ENCODE measurements around the gene GMPR2. TPM values are rescaled to one million over a fixed set of nuclear protein-coding genes. Genes with fewer than 3 reads are reported as not detected.

GMPR2 gene
- total RNA-seq, 2 experiments from 2014 or later, result 67.2 to 68.4 TPM

DNA sequence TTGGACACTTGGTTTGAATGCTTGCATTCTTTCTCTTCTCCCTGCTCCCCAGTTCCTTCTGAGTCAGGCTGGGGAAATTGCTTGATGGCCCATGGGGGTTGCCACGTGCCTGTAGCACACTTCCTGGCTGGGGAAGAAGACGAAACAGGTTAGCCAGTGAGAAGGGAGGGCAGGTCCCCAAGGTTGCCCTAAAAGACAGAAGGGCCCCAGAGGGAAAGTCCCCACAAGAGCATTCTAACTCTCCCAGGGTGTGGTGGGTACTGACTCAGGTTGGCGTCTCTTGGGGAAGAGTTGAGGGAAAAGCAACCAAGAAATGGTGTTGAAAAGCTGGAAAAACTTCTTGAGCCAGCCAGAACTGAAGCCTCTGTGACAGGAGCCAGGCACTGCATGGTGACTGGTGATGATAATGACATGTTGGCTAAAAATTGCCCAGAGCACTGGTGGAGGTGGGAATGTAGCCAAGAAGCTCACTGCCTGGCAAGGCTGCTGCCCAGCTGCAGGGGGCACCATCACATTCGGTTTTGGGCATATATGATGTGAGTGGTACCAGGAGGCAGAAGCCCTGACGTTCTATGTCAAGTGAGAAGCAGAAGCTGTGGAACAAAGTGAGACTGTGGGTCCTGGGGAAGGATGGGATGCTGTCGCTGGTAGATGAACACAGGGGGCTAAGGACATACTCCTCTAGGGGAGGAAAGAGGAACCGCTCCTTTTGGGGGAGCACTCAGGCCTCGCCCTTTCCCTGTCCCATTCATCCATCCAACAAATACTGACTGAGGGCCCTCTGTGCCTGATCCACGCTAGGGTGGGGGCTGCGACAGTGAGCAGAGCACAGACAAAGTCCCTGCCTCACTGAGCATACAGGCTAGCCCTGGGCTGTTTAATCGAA, 46.8 kb downstream of the GMPR2 start:
- H3K36me3 Mint-ChIP-seq (ENCODE audit: low read depth), result peaks cover 2% of the 10 kb centered on the region
- CTCF ChIA-PET, result interaction anchor here (1.4 to 8.4 kb wide), 12 partner anchors 9 to 66 kb away, joined by 3 to 57 read pairs (median 13); partner anchors contain the start of genes CHMP4A, CIDEB, DHRS1 and LTB4R
- DNase-seq, result peak; percentile 44

DNA sequence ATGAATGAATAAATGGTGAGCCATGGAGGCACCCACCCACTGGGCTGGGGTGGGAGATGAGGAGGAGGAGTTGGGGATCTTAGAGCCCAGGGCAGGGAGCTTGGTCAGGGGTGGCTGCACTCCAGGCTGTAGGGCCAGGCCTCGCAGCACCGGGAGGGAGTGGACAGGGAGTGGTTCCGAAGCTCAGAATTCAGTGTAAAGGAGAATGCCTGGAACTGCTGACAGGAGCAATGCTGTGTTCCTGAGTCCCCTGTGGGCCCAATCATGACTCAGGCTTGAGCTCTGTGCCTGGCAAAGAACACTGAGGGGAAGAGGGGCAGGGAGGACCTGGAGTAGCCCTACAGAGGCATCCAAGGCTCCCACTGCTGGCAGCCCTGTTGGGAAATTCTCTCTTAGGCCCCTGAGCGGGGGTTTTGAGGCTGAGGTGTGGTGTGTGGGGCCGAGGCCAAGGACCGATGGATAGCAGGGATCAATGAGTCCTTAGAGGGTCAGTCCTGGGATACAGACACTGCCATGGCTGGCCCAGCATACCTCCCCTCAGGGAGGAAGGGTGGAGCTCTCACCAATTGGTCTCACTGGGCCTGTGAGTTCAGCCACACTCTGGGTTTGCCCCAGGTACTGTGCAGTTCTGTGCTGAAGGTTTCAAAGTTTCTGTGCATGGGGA, 48.2 kb downstream of the GMPR2 start:
- Mint-ChIP-seq H3K4me3 (no peak overlapping the region), H3K36me3 (ENCODE audit: low read depth) (peaks cover 2% of the 10 kb centered on the region), H3K4me1 (ENCODE audit: low read depth) (peaks cover 29% of the 10 kb centered on the region), H3K27ac (peak overlapping the region; percentile 2), H3K9me3 (ENCODE audit: insufficient read depth) (no peaks in the 10 kb centered on the region), H3K27me3 (ENCODE audit: low read depth) (no peaks in the 10 kb centered on the region)
- CTCF ChIA-PET, result interaction anchor here (1.1 to 8.4 kb wide), 9 partner anchors 9 to 151 kb away, joined by 4 to 57 read pairs (median 18); partner anchors contain the start of genes CHMP4A, CIDEB, LTB4R and LTB4R2
- ATAC-seq (no peak), DNase-seq (no peak)
- POLR2A ChIA-PET, result interaction anchor here (1.7 to 1.8 kb wide), 3 partner anchors 9 to 10 kb away, joined by 4 to 9 read pairs (median 5); partner anchors contain the start of gene RABGGTA

More for the DNA sequence above, 46.8 kb downstream of the GMPR2 start:
- Mint-ChIP-seq H3K9me3 (ENCODE audit: insufficient read depth) (no peaks in the 10 kb centered on the region), H3K4me1 (ENCODE audit: low read depth) (peaks cover 30% of the 10 kb centered on the region), H3K4me3 (no peak overlapping the region), H3K27ac (peak overlapping the region; percentile 73), H3K27me3 (ENCODE audit: low read depth) (no peaks in the 10 kb centered on the region)
- peak; percentile 69 for ATAC-seq
- POLR2A ChIA-PET, result interaction anchor here (1.0 to 1.8 kb wide), 3 partner anchors 8 to 20 kb away, joined by 4 to 9 read pairs (median 5); partner anchors contain the start of genes DHRS1, NOP9 and RABGGTA

DNA sequence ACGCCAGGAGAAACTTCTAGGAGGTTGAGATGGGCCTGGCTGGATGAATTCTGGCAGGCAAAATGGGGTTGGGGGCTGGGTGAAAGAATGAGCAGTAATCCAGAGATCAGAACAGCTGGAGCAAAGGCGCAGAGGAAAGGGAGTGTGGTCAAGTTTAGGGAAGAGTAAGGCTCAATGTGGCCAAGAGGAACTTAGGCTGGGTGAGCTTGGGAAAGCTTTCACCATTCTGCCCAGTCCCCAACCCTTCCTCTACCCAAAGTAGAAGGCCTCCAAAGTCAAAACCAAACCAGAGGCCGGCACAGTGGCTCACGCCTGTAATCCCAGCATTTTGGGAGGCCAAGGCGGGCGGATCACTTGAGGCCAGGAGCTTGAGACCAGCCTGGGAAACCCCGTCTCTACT, 48.9 kb downstream of the GMPR2 start:
- no peaks in the 10 kb centered on the region for H3K27me3 Mint-ChIP-seq (ENCODE audit: low read depth)
- no peaks in the 10 kb centered on the region for H3K9me3 Mint-ChIP-seq (ENCODE audit: insufficient read depth)
- no peak for ATAC-seq
- H3K4me3 Mint-ChIP-seq, result no peak overlapping the region
- ChIA-PET POLR2A (interaction anchor here (1.2 to 1.7 kb wide), 2 partner anchors 8 to 14 kb away, joined by 3 to 4 read pairs; no protein-coding TSS in a partner anchor), CTCF (interaction anchor here (1.1 to 8.4 kb wide), 6 partner anchors 8 to 52 kb away, joined by 3 to 57 read pairs (median 24); partner anchors contain the start of genes CIDEB, LTB4R, LTB4R2 and RABGGTA)
- no peak for DNase-seq
- H3K27ac Mint-ChIP-seq, result no peak overlapping the region
- H3K4me1 Mint-ChIP-seq (ENCODE audit: low read depth), result peaks cover 29% of the 10 kb centered on the region
- H3K36me3 Mint-ChIP-seq (ENCODE audit: low read depth), result peaks cover 2% of the 10 kb centered on the region

DNA sequence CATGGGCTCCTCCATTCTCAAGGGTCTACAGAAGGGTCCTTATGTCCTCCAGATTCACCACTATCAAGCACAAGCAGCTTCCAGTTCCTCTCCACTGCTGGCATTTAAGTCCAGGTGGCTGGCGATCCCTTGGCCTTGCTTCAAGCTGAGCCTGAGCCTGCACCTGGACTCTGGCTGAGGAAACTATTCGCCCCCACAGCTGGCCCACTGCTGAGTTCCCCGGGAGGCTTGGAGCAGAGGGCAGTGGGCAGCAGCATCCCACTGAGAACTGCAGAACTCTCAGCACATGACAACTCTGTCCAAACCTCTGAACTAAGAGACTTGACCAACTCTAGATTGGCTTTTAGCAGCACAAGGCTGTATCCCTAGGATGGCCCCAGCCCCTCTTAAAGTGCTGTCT, 50.0 kb downstream of the GMPR2 start:
- Mint-ChIP-seq H3K27me3 (ENCODE audit: low read depth) (no peaks in the 10 kb centered on the region), H3K36me3 (ENCODE audit: low read depth) (peaks cover under 1% of the 10 kb centered on the region), H3K9me3 (ENCODE audit: insufficient read depth) (no peaks in the 10 kb centered on the region), H3K4me3 (no peak overlapping the region), H3K27ac (no peak overlapping the region), H3K4me1 (ENCODE audit: low read depth) (peaks cover 25% of the 10 kb centered on the region)
- CTCF ChIA-PET, result interaction anchor here (1.1 to 8.4 kb wide), 6 partner anchors 12 to 51 kb away, joined by 3 to 57 read pairs (median 22); partner anchors contain the start of genes CIDEB, LTB4R, LTB4R2 and RABGGTA
- ATAC-seq (no peak), DNase-seq (no peak)
- POLR2A ChIA-PET, result interaction anchor here (1.0 to 1.7 kb wide), 4 partner anchors 7 to 36 kb away, joined by 3 to 4 read pairs (median 3); no protein-coding TSS in a partner anchor

DNA sequence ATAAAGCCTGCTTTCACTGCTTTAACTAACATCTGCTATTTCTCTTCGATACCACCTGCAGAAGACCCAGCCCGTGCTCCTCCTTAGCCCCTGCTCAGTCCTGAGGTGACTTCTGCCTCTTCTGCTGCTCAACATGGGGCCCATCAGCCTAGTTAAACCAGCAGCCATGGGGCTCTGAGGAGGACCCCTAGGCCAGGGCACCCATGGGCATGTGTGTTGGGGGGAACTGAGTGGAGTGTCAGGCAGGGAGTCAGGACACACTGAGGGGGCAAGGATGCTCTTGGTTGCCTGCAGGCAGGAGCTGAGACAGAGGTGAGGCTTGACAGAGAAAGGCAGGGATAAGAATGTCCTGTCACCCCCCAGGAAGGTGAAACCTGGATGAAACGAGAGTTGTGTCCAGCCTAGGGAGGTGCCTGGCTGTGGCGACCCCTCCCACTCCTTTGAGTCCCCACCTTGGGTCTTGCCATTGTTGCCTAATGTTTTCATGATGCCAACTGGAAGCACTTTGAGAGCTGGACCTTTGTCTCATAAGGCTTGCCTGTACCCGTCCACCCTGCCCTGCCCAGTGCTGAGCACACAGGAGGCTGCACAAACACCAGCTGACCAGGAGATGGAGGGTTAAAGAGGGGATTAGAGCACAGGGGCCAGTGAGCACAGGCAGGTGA, 51.2 kb downstream of the GMPR2 start:
- Mint-ChIP-seq H3K4me3 (no peak overlapping the region), H3K9me3 (ENCODE audit: insufficient read depth) (no peaks in the 10 kb centered on the region), H3K4me1 (ENCODE audit: low read depth) (peaks cover 18% of the 10 kb centered on the region), H3K36me3 (ENCODE audit: low read depth) (peaks cover 4% of the 10 kb centered on the region), H3K27me3 (ENCODE audit: low read depth) (no peaks in the 10 kb centered on the region), H3K27ac (no peak overlapping the region)
- ChIA-PET CTCF (interaction anchor here (1.9 to 8.4 kb wide), 4 partner anchors 13 to 41 kb away, joined by 9 to 55 read pairs (median 22); partner anchors contain the start of genes RABGGTA and TINF2), POLR2A (interaction anchor here (0.7 to 1.0 kb wide), 3 partner anchors 13 to 113 kb away, joined by 3 read pairs; no protein-coding TSS in a partner anchor)
- no peak for DNase-seq
- no peak for ATAC-seq

DNA sequence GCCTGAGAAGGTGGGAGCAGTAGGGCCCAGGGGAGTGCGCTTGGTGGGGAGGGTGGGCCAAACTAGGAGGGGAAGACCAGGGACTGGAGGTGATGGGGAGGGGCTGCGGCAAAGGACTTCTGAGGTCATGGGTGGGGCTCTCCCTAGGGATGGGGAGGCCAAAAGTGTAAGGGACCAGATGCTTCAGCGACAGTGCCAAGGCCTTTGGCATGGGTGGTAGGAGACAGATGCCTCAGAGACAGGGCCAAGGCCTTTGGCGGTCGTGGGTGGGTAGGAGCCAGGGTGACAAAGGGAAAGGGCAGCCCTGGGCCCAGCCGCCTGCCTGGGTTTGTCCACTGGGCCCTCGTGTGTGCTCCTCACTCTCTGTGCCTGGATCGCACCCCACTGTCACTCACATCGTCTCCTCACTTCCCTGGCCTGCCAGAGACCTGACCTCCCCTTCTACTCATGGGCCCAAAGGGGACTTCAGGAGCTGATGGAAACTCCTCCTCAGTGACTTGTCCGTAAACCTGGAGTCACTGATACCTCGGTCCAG, 51.8 kb downstream of the GMPR2 start:
- H3K9me3 Mint-ChIP-seq (ENCODE audit: insufficient read depth), result no peaks in the 10 kb centered on the region
- POLR2A ChIA-PET, result no interaction called here
- H3K27me3 Mint-ChIP-seq (ENCODE audit: low read depth), result no peaks in the 10 kb centered on the region
- DNase-seq (no peak), ATAC-seq (no peak)
- no peak overlapping the region for H3K4me3 Mint-ChIP-seq
- no peak overlapping the region for H3K27ac Mint-ChIP-seq
- peaks cover 9% of the 10 kb centered on the region for H3K36me3 Mint-ChIP-seq (ENCODE audit: low read depth)
- CTCF ChIA-PET, result interaction anchor here (1.9 to 8.4 kb wide), 3 partner anchors 13 to 42 kb away, joined by 9 to 55 read pairs (median 17); partner anchors contain the start of gene TINF2
- H3K4me1 Mint-ChIP-seq (ENCODE audit: low read depth), result peaks cover 16% of the 10 kb centered on the region

DNA sequence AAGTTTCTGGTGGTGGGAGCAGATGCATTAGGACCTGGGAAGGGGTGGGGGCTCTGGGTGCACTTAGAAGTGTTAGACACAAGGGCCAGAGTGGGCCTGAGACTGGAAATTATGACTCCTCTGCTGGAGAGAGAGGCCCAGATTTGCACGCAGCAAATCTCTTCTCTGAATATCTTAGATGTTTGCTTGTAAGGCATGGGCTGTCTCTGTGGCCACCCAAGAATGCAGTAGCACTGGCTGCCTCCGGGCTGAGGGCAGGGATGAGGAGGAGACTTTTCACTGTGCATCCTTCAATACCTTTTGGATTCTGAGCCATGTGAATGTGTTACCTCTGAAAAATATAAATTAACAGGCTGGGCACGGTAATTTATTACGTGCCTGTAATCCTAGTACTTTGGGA, 52.6 kb downstream of the GMPR2 start:
- no peaks in the 10 kb centered on the region for H3K9me3 Mint-ChIP-seq (ENCODE audit: insufficient read depth)
- H3K4me3 Mint-ChIP-seq, result no peak overlapping the region
- no peak for ATAC-seq
- POLR2A ChIA-PET, result no interaction called here
- H3K36me3 Mint-ChIP-seq (ENCODE audit: low read depth), result peaks cover 17% of the 10 kb centered on the region
- no peaks in the 10 kb centered on the region for H3K27me3 Mint-ChIP-seq (ENCODE audit: low read depth)
- no peak overlapping the region for H3K27ac Mint-ChIP-seq
- H3K4me1 Mint-ChIP-seq (ENCODE audit: low read depth), result peaks cover 19% of the 10 kb centered on the region
- no peak for DNase-seq
- CTCF ChIA-PET, result no interaction called here

DNA sequence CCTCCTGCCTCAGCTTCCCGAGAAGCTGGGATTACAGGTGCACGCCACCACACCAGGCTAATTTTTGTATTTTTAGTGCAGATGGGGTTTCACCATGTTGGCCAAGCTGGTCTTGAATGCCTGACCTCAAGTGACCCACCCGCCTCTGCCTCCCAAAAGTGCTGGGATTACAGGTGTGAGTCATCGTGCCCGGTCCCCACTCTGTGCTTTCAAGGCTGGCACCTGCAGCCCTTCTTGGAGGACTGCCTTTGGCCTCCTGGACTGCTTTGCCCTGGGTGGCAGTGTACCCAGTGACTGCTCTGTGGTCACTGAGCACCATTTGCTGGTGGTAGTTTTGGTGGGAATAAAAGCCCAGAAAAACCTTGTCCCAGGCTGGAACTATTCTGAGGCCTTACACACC, 54.3 kb downstream of the GMPR2 start:
- no peak overlapping the region for H3K4me3 Mint-ChIP-seq
- CTCF ChIA-PET, result interaction anchor here (1.5 kb wide), 1 partner anchor 10 kb away, joined by 5 read pairs; no protein-coding TSS in a partner anchor
- POLR2A ChIA-PET, result no interaction called here
- no peak for ATAC-seq
- DNase-seq, result no peak
- H3K36me3 Mint-ChIP-seq (ENCODE audit: low read depth), result peaks cover 32% of the 10 kb centered on the region
- H3K9me3 Mint-ChIP-seq (ENCODE audit: insufficient read depth), result no peaks in the 10 kb centered on the region
- no peaks in the 10 kb centered on the region for H3K27me3 Mint-ChIP-seq (ENCODE audit: low read depth)
- H3K27ac Mint-ChIP-seq, result no peak overlapping the region
- H3K4me1 Mint-ChIP-seq (ENCODE audit: low read depth), result peaks cover 28% of the 10 kb centered on the region

Other genes starting within 250 kb of the GMPR2 start
- gene DHRS4L2, start 244.0 kb upstream of the GMPR2 start, total RNA-seq, result 10 to 100 TPM; 17.7 to 19.1 TPM
- gene CARMIL3, start 180.9 kb upstream of the GMPR2 start, total RNA-seq, result under 1 TPM; 0.86 to 0.95 TPM
- gene CPNE6, start 161.4 kb upstream of the GMPR2 start, total RNA-seq, result under 1 TPM in 1 of 2 experiments, not detected in 1; 0.10 TPM
- 10 to 100 TPM; 49.6 to 54.9 TPM for gene PCK2, start 138.6 kb upstream of the GMPR2 start, total RNA-seq
- 100 to 1,000 TPM; 101 to 107 TPM for gene DCAF11, start 118.2 kb upstream of the GMPR2 start, total RNA-seq
- 1 to 10 TPM; 2.8 to 3.4 TPM for gene NRL, start 118.0 kb upstream of the GMPR2 start, total RNA-seq
- gene FITM1, start 102.3 kb upstream of the GMPR2 start, total RNA-seq, result 1 to 10 TPM; 1.4 to 2.1 TPM
- 100 to 1,000 TPM; 516 to 530 TPM for gene PSME1, start 96.7 kb upstream of the GMPR2 start, total RNA-seq
- 10 to 100 TPM; 49.9 to 53.2 TPM for gene EMC9, start 91.3 kb upstream of the GMPR2 start, total RNA-seq
- 100 to 1,000 TPM; 635 to 636 TPM for gene PSME2, start 86.3 kb upstream of the GMPR2 start, total RNA-seq
- gene RNF31, start 85.4 kb upstream of the GMPR2 start, total RNA-seq, result 100 to 1,000 TPM; 123 to 142 TPM
- 100 to 1,000 TPM; 221 to 242 TPM for gene IRF9, start 71.7 kb upstream of the GMPR2 start, total RNA-seq
- 10 to 100 TPM; 54.5 to 58.6 TPM for gene REC8, start 60.8 kb upstream of the GMPR2 start, total RNA-seq
- 10 to 100 TPM; 56.3 to 60.1 TPM for gene IPO4, start 44.1 kb upstream of the GMPR2 start, total RNA-seq
- 10 to 100 TPM; 29.3 to 32.8 TPM for gene TM9SF1, start 37.5 kb upstream of the GMPR2 start, total RNA-seq
- gene TSSK4, start 27.2 kb upstream of the GMPR2 start, total RNA-seq, result not detected
- 10 to 100 TPM; 83.2 to 93.4 TPM for gene CHMP4A, start 19.4 kb upstream of the GMPR2 start, total RNA-seq
- 10 to 100 TPM; 16.9 to 18.2 TPM for gene MDP1, start 16.9 kb upstream of the GMPR2 start, total RNA-seq
- 100 to 1,000 TPM; 214 to 222 TPM for gene NEDD8, start 562 bp upstream of the GMPR2 start, total RNA-seq
- 100 to 1,000 TPM; 128 to 131 TPM for gene TINF2, start 9.7 kb downstream of the GMPR2 start, total RNA-seq
- gene TGM1, start 30.2 kb downstream of the GMPR2 start, total RNA-seq, result 1 to 10 TPM; 2.7 to 3.1 TPM
- 10 to 100 TPM; 47.7 to 51.8 TPM for gene RABGGTA, start 38.7 kb downstream of the GMPR2 start, total RNA-seq
- gene DHRS1, start 66.9 kb downstream of the GMPR2 start, total RNA-seq, result 10 to 100 TPM; 28.6 to 33.9 TPM
- 10 to 100 TPM; 35.2 to 36.7 TPM for gene NOP9, start 66.9 kb downstream of the GMPR2 start, total RNA-seq
- gene CIDEB, start 75.0 kb downstream of the GMPR2 start, total RNA-seq, result 10 to 100 TPM; 47.2 to 48.2 TPM
- 10 to 100 TPM; 17.8 to 18.7 TPM for gene LTB4R2, start 77.2 kb downstream of the GMPR2 start, total RNA-seq
- gene LTB4R, start 78.6 kb downstream of the GMPR2 start, total RNA-seq, result 10 to 100 TPM; 26.9 to 28.0 TPM
- 1 to 10 TPM; 3.4 to 4.7 TPM for gene ADCY4, start 102.1 kb downstream of the GMPR2 start, total RNA-seq
- gene RIPK3, start 107.1 kb downstream of the GMPR2 start, total RNA-seq, result 10 to 100 TPM; 26.9 to 28.6 TPM
- not detected for gene NFATC4, start 135.3 kb downstream of the GMPR2 start, total RNA-seq
- under 1 TPM; 0.21 to 0.52 TPM for gene NYNRIN, start 166.1 kb downstream of the GMPR2 start, total RNA-seq
- gene CBLN3, start 196.7 kb downstream of the GMPR2 start, total RNA-seq, result 1 to 10 TPM; 1.1 to 1.3 TPM
- 10 to 100 TPM; 55.4 to 58.9 TPM for gene KHNYN, start 197.0 kb downstream of the GMPR2 start, total RNA-seq
- 10 to 100 TPM; 47.6 to 58.6 TPM for gene SDR39U1, start 209.8 kb downstream of the GMPR2 start, total RNA-seq